Thoracic aorta (tissue), 2 donors: ENCODE data around the gene PFKFB4. TPM values are rescaled to one million over a fixed set of nuclear protein-coding genes. Genes with fewer than 3 reads are reported as not detected.

Source experiments
- ATAC-seq: fragments of 150-250 bp; one replicate; pipeline ENCODE4 v1.8.0; 2017; ENCODE audit warnings: low read depth; ENCODE audit not compliant: insufficient number of reproducible peaks, low FRiP score
- DNase-seq: peaks from one replicate; pipeline ENCODE4 v3.0.0-alpha.2; 2020; ENCODE audit warnings: low spot score
- H3K27ac ChIP-seq, 2 donors: fragments of 200-600 bp; sonication (generic); 1 replicate in 1 of 2; 2 replicates in 1 of 2; pipeline ENCODE4 v1.5.1; 2016; ENCODE audit warnings: mild to moderate bottlenecking in 2 of 2, moderate library complexity in 2 of 2
- H3K27me3 ChIP-seq: fragments of 200-600 bp; sonication (generic); replicated peaks from 2 replicates; pipeline ENCODE4 v1.6.0; 2016; ENCODE audit warnings: mild to moderate bottlenecking; ENCODE audit not compliant: insufficient read depth
- H3K36me3 ChIP-seq: fragments of 200-600 bp; sonication (generic); one replicate; pipeline ENCODE4 v1.5.1; 2016
- H3K4me1 ChIP-seq, 2 donors: fragments of 200-600 bp; sonication (generic); 1 replicate in 1 of 2; 2 replicates in 1 of 2; pipeline versions ENCODE4 v1.5.1 to v1.6.0; 2016; ENCODE audit warnings: low read depth in 2 of 2, mild to moderate bottlenecking in 1 of 2; ENCODE audit not compliant: control insufficient read depth in 1 of 2
- H3K4me3 ChIP-seq: fragments of 200-600 bp; sonication (generic); 2 replicates; pipeline ENCODE4 v1.5.1; 2016; ENCODE audit warnings: mild to moderate bottlenecking
- H3K9me3 ChIP-seq: fragments of 200-600 bp; sonication (generic); 2 replicates; pipeline ENCODE4 v1.5.1; 2016
- total RNA-seq, 2 donors: library from RNA; depleted of rRNA; stranded (reverse); fragments of >200 nt; gene quantifications; one replicate each; pipeline versions ENCODE4 v1.1.0 to v1.2.3, GENCODE V29; 2016
- TF ChIP-seq, protein P1 (sequence below): fragments of 200-600 bp; sonication (generic); IDR thresholded peaks from one replicate; pipeline ENCODE4 v1.5.1; 2019; ENCODE audit warnings: antibody characterized with exemption

The PFKFB4 gene
- total RNA-seq, 2 donors from 2014 or later: 3.7 to 8.5 TPM

DNA sequence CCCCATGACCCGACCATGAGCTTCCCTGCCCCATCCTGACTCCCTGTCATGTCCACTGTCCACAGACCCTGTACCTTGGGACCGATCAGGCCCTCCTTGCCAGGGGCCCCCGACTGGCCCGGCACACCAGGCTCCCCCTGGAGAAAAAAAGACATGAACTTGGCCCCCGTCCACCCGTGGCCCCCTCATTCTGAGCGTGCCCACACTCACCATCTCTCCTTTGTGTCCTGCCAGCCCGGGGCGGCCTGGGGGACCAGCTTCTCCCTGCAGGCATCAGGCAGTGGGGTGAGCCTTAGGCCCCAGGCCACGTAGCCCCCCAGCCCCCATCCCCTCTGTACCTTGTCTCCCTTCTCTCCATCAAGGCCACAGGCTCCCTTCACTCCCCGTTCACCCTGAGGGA lies 10.9 kb upstream of the PFKFB4 start:
- ATAC-seq: no peak
- H3K36me3 ChIP-seq: no peaks in the 10 kb centered on the region

DNA sequence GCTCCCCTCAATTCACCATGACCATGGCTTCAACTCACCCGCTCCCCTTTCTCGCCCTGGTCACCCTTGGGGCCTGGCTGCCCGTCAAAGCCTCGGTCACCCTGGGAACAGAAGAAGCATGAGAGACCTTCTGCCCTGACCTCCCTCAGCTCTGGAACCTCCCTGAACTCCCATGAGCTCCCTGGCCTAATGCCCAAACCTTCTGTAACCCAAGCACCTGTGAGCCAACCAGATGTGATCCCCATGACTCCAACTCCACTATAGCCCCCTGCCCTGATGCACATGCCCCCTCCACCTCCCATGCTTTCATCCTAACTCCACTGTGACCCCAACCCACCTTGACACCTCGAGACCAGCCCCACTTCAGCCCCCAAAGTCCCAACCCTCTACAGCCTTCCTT lies 10.5 kb upstream of the PFKFB4 start:
- H3K4me3 ChIP-seq: no peak overlapping the region
- no peaks in the 10 kb centered on the region for H3K27me3 ChIP-seq
- TF ChIP-seq, protein P1, sequence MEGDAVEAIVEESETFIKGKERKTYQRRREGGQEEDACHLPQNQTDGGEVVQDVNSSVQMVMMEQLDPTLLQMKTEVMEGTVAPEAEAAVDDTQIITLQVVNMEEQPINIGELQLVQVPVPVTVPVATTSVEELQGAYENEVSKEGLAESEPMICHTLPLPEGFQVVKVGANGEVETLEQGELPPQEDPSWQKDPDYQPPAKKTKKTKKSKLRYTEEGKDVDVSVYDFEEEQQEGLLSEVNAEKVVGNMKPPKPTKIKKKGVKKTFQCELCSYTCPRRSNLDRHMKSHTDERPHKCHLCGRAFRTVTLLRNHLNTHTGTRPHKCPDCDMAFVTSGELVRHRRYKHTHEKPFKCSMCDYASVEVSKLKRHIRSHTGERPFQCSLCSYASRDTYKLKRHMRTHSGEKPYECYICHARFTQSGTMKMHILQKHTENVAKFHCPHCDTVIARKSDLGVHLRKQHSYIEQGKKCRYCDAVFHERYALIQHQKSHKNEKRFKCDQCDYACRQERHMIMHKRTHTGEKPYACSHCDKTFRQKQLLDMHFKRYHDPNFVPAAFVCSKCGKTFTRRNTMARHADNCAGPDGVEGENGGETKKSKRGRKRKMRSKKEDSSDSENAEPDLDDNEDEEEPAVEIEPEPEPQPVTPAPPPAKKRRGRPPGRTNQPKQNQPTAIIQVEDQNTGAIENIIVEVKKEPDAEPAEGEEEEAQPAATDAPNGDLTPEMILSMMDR: no peak
- DNase-seq: no peak
- H3K36me3 ChIP-seq: no peaks in the 10 kb centered on the region
- H3K4me1 ChIP-seq: no peaks in the 10 kb centered on the region
- no peaks in the 10 kb centered on the region for H3K9me3 ChIP-seq
- no peak overlapping the region for H3K27ac ChIP-seq
- ATAC-seq: no peak

More for the DNA sequence above, 10.9 kb upstream of the PFKFB4 start:
- H3K27ac ChIP-seq: no peak overlapping the region
- H3K27me3 ChIP-seq: no peaks in the 10 kb centered on the region
- H3K4me1 ChIP-seq: no peaks in the 10 kb centered on the region
- no peak for DNase-seq
- no peaks in the 10 kb centered on the region for H3K9me3 ChIP-seq
- H3K4me3 ChIP-seq: no peak overlapping the region
- TF ChIP-seq, protein P1: no peak

DNA sequence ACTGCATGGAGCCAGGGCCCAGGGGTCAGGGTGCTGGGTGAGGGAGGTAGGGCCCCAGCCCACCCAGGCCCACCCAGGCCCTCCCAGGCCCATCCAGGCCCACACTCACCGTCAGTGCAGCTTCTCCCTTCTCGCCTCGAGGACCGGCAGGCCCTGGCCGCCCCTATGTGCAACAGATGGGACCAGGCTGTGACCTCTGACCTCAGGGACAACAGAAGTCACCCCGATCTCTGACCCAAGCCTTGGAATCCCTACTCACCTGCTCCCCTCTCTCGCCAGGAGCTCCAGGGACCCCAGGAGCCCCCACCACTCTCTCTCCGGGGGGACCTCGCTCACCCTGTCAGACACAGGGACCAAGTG lies 9.8 kb upstream of the PFKFB4 start:
- ATAC-seq (no peak), DNase-seq (no peak)
- Histone ChIP-seq H3K4me3 (no peak overlapping the region), H3K4me1 (peaks cover 0 to 3% of the 10 kb centered on the region in 2 donors), H3K27ac (no peak overlapping the region), H3K27me3 (no peaks in the 10 kb centered on the region), H3K9me3 (no peaks in the 10 kb centered on the region), H3K36me3 (no peaks in the 10 kb centered on the region)
- TF ChIP-seq, protein P1: no peak

DNA sequence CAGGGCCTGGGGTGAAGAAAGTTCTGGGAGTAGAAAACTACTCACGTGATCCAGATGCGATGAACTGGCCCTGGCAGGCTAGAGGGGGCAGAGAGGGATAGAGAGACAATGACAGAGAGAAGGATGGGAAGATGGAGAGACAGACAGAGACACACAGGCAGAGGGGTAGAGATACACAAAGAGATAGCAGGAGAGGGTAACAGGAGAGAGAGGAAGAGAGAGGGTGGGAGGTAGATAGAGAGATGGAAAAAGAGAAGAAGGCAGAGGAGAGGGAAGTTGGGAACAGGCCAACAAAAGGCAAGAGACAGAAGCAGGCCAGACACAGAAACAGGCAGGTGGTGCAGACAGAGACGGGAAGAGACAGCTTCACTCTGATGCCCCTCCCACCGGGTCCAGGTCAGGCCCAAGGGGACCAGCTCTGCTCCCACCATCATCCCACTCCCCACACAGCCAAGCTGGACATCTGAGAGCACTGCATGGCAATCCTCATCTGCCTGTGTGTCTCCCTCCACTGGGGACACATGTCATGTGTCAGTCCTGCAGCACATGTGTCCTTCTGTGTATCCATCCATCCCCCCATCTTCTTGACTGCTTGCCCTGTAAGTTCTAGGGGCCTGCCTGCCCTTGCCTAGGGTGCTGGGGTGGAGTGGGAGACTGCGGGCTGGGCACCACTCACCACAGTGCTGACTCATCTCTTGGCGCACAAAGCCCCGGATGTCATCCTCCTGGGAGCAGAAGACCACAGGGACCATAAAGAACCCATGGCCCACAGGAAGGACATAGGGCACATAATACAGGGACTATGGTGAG lies 9.2 kb upstream of the PFKFB4 start:
- TF ChIP-seq, protein P1: no peak
- Histone ChIP-seq H3K9me3 (no peaks in the 10 kb centered on the region), H3K4me1 (peaks cover 2 to 9% of the 10 kb centered on the region in 2 donors), H3K27ac (no peak overlapping the region), H3K4me3 (no peak overlapping the region), H3K27me3 (no peaks in the 10 kb centered on the region), H3K36me3 (no peaks in the 10 kb centered on the region)
- ATAC-seq: no peak
- no peak for DNase-seq

DNA sequence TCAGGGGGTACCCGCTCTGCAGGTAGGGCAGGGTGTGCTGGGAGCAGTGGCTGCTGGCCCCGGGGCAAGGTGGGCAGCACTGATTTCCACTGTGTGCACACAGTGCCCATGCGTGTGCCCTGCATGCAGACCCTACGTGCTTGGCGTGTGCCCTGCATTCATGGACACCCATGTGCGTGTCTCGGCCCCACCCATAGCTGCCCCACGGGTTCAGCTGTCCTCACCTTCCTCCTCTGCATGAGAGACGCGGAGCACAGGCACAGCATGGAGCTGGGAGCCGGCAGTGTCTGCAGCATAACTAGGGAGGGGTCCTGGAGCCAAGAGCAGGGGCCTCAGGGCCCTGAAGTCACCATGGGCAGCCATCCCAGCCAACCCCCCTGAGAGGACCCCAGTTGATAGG lies 8.6 kb upstream of the PFKFB4 start:
- Histone ChIP-seq H3K9me3 (no peaks in the 10 kb centered on the region), H3K4me1 (peaks cover 8 to 15% of the 10 kb centered on the region in 2 donors)
- ATAC-seq: no peak

More for the DNA sequence above, 8.6 kb upstream of the PFKFB4 start:
- Histone ChIP-seq H3K27me3 (no peaks in the 10 kb centered on the region), H3K4me3 (no peak overlapping the region), H3K36me3 (no peaks in the 10 kb centered on the region), H3K27ac (no peak overlapping the region)
- DNase-seq: no peak
- TF ChIP-seq, protein P1: no peak
